ENCODE results near the gene C4orf50.

Gene C4orf50

DNA sequence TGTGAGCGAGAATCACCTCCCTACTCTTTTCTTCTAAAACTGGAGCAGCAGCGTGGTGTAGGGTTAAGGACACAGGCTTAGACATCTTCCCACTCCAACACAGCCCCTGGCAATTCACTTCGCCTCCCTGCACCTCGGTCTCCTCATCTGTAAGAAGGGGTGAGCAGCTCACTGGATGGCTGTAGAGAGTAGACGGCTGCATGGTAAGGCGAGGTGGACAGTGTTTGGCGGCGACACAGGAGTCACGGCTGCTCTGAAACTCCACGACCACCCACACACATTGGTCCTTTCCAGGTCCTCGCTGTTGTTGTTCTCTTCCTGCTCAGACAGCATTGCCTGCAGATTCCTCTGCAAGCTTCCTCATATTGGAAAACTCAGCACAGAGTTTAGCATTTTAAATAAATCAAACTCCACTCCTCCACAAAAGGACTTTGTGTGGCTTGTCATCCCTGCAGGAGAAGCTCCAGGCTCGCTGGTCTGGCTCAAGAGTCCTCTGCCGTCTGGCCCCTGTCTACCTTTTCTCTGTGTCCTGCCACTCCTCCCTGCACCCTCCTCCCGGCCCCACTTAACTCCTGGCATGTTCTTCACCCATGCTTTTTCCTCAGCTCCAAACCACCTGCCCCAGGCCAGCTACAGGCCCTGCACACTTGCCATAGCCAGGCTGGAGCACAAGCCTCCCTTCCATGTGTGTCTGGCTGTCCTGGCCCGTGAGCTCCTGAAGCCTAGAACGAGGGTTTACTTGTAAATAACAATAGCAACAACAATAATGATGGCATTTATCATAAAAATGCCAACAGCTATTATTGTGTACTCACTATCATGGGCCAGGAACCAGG, 84.0 kb downstream of the C4orf50 start:
- DNase-seq = no peak

GRCh38 chr4:5933116-5933515, 85.1 kb downstream of the C4orf50 start:
- DNase-seq = no peak

DNA sequence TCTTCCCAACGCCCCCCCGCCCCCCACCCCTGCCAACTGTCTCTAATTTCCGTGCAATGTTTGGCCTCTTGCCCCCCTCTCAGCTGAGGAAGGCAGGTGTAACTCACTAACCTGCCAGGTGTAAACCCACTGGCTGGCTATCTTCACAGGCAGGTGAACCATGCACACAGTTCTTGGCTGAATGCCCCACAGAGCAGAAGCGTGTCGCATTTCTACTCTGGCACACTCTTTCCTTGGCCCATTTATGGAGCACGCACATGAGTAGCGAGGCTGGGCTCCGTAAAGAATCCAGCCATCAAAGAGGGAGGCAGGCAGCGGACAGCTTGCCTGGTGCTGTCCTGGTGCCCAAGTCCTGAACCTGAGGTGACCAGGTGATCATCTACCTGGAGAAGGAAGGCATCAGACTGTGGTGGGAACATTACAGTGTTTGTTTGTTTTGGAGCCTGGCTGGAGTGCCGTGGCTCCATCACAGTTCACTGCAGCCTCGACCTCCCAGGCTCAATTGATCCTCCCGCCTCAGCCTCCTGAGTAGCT, 86.1 kb downstream of the C4orf50 start:
- no peak for DNase-seq

DNA sequence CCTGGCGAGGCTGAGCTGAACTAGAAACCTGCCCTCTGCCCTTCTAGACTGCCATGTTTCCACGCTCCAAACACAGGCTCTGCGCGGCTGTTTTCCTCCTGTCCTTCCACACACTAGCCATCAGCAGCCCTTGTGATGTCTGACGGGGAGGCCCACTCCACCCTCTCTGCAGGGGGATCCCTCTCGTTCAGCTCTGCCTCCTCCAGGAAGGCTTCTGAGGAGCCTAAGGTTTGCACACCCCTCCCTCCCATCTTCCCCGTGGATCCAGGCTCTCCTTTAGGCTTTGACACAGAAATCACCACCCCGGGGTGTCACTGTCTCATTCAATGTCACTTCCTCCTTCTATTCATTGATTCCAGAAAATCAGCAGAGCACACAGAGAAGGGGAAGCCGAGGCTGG, 86.7 kb downstream of the C4orf50 start:
- DNase-seq = no peak

DNA sequence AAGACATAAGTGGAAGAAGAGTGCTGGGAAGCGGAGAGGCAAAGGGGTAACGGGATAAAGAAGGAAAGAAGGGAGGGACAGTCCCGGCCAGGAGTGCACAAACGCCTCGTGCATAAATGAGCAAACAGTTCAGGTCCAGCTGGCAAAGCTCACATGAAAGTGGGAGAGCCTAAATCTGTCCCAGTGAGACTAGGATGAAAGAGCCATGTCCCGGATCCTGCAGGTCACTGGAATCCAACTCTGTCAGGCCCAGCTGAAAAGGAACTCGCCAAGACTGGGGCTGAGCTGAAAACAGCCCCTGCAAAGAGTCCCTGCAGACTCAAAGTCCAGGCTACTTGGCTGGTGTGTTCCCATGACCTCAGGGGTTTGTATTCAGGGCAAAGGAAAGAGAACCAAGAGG, 87.4 kb downstream of the C4orf50 start:
- no peak for DNase-seq

- no peak for DNase-seq
Measured at GRCh38 chr4:5930456-5930855, 87.8 kb downstream of the C4orf50 start.

DNA sequence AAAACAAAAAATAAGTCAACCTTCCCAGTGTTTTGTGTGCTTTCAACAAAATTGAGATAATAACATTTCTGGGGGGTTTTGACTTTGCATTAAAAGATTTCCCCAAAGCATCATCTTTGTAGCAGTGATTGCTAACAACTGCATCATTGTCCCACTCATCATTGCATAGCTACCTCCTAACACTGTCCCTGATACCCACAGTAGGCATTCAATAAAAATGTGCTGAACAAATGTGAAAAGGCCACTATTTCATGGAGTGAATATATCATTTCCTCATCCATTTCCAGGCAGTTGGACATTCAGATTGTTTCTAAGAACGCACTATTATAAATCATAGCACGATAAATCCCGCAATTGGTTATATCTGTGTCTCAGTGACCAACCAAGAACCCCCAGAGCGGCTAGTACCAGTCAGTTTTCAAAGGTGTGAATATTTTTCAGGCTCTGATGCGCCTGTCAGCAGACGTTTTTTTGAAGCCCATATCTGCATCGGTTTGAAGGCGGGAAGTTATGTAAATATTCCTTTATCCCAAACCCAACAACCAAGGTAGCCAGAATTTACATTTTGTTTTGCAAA, 89.3 kb downstream of the C4orf50 start:
- DNase-seq = no peak

DNA sequence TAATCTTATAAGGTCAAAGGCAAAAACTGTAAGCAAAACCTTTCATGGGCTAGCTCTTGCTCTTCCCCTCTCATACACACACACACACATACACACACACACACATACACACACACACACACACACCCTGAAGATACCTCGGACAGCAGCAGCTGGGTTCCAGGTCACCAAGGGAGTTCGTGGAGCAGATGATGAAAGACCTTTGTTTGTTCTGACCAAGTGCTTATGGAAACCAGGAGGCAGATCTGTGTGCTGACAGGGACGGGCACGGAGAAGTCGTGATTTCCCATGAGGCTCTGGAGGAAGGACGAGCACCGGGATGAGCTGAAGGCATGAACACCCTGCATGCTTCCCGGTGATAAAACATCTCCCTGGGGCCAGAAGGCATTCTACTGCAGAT, 90.0 kb downstream of the C4orf50 start:
- no peak for DNase-seq

DNA sequence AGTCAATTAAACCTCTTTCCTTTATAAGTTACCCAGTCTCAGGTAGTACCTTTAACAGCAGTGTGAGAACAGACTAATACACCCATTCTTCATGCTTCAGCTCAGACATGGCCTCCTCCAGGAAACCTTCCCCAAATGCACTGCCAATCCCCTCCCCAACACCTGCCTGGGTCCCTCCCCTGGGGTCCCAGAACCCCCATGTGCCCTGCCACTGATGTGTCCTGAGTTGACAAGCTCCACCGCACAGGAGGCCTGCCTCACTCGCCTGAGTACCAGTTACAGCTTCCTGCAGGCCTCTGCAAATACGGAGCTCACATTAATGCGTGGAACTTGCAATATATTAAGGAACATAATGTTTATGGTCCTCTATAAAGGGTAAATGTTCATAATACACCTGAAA, 90.5 kb downstream of the C4orf50 start:
- no peak for DNase-seq

DNA sequence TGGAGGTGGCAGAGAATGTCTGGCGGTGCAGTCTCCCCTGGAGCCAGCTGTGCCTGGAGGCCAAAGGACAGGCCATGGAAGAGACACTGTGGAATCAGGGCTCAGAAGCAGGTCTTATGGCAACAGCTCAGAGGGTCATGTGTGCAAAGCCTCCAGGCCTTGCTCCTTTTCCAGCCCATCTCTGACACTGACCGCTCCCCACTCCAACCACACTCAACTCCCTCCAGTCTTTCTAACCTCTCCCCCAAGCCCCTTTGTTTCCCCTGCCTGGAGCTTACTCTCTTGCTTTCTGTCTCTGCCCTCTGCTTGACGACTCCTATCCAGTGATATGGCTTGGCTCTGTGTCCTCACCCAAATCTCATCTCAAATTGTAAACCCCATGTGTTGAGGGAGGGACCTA, 91.1 kb downstream of the C4orf50 start:
- DNase-seq = no peak

GRCh38 chr4:5926598-5926997, 91.6 kb downstream of the C4orf50 start:
- no peak for DNase-seq

DNA sequence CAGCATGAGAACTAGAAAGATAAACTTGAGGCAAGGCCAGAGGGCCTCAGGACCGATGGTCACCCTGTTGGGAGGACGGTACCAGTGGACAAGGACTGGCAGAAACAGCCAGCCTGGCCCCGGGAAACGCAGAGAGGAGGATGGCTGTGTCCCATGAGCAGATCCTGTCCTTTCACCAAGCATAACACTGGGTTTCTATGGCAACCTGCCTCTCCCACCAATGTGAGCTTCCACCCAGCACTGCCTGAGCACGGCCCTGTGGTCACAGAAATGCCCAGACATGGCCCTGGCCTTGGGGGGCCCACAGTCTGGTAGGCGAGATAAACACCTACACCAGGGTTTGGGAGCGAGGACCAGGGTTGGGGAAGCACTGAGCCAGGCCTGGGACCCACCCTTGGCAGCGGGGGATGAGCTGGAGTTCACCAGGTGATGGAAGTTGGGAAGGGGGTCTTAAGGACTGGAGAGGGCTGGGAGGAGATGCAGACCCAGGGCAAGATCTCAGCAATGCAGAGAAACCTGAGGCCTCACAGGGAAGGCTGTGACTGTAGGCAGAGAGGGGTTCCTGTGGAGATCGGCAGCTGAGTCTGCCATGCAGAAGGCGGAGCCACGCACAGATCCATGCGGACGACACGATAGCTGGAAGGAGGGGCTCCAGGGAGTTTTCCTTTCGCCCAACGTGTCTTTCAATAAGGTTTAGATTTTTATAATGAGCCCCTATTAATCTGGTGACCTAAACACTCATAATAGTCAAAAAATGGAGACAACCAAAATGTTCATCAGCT, 92.6 kb downstream of the C4orf50 start:
- no peak for DNase-seq

DNA sequence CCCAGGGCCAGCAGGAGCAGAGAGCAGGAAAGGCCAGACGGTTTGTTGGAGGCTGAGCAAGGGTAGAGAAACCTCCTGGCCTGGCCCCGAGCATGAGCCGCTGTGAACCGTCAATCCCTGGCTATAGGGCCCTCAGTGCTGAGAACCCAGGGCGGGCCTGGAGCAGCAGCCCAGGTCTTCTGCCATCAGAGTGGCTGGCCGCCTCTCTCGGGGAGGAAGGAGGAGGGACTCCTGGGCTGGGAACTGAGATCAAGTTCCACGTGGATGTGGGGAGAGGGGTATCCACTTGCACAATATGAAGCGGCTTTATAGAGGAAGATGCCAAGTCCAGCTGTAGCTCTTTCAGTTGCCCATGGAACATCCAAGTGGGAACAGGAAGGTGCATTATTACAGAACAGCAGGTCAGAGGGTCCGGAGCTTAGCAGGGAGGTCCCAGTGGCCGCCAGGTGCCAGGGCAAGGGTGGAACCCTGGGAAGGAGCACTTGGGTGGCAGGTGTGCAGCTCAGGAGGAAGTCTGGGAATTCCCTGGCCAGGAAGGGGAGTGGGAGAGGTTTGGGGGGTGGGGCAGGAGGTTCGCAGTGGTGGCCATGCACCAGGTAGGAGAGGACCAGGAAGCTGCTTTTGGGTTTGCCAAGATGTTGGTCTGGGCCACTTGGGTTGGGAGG, 93.6 kb downstream of the C4orf50 start:
- no peak for DNase-seq

DNA sequence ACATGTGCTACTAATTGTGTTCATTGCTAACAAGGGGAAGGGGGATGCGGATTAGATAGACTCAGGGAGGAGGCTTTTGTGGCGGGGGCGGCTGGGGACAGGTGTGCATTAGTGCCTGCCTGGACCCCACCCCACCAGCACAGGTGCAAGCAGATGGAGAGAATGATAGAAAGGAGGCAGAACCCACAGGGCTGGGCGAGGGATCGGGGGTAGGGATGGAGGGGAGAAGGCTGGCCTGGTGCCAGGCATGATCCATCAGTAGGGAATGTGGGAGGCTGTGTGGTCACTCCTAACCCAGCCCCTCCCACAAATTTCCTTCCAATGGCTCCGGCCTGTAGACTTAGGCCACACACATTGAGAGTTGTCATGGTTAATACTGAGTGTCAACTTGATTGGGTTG, 94.9 kb downstream of the C4orf50 start:
- DNase-seq = no peak

GRCh38 chr4:5922556-5922955, 95.7 kb downstream of the C4orf50 start:
- DNase-seq = no peak

GRCh38 chr4:5921981-5922380, 96.2 kb downstream of the C4orf50 start:
- no peak for DNase-seq

DNA sequence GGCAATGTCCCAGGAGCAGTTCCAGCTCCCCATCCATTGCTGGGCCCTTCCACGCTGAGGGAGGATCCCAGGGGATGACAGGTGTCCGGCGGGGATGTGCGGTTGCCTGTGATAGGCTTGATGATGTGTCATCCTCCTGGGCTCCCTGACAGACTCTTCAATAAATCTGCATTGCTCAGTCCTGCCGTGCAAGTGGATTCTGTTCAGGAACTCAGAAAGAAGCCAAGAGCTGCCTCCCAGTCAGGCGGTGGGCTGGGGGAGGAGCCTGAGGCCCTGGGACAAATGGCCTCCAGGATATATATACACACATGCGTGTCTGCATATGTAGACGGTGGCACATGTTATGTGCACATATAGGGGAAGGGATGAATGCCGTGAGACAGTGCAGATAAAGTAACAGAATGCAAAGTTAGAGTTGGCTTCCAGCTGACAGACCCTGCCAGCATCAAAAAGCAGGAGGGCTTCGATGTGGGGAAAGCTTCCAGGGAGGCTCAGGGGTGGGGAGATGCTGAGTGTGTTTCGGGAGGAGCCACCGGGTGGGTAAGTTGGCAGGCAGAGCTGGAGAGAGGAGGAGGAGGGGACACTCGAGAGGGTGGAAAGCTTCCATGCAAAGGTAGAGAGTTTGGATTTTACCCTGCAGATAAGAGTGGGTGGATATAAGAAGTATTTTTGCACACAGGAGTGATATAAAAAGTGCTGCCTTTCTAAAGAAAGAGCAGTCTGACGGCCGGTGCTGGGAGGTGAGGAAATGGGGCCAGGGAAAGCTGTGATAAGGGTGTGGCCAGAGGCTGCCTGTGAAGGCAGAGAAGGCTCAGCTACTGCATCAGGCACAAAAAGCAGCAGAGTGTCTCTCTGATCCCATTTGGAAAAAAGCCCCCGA, 96.9 kb downstream of the C4orf50 start:
- DNase-seq = no peak

- DNase-seq = no peak
Measured at GRCh38 chr4:5919571-5919970, 98.7 kb downstream of the C4orf50 start.

GRCh38 chr4:5919044-5919443, 99.2 kb downstream of the C4orf50 start:
- DNase-seq = no peak

DNA sequence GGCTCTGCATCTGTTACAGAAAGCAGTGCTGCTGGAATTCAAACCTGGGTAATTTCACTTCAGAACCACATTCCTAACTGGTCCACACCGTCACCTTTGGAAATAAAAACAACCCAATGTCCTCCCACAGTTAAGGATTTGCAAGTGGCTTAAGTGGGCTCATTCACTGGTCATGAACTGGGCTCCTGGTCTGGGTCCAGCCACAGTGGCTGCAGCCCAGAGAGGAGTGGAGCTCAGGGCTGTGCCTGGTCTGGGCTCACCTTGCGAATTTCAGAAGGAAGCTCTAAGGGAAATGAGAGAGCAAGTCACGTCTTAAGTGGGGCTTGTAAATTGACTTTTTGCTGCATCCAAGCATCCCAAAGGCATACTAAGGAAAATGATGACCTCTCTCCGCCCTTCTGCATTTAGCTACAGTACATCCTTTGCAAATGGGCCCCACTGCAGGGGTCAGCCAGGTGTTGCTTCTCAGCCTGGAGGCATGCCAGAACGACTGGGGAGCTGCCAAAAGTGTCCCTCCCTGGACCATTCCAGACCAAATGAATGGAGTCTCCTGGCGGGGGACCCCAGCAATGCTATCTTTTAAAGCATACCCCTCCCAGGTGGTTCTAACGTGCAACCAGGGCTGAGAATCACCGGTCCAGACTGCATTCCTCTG, 99.8 kb downstream of the C4orf50 start:
- DNase-seq = no peak

- no peak for DNase-seq
Measured at GRCh38 chr4:5917672-5918071, 100.6 kb downstream of the C4orf50 start.

DNA sequence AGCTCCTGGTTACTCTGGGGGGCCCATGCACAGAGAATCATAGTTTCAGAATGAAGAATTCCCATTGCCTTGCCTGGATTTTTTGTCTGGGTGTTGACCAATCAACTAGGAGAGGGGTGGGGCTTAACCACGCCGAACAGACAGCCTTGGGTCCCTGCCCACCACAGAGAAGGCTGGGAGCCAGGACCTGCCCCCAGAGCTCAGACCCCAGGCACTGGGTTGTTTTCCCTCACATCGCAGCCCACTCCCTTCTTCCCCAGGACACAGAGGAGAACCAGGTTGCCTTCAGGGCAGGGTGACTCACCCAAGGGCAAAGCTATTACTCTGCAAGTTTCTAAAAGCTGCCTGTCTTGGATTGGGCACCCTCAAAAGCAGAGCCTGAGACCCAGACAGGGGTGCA, 102.0 kb downstream of the C4orf50 start:
- DNase-seq = no peak

All from fibroblast of skin of right quadriceps (primary cell).